ENCODE data around the gene TEDC1.

The TEDC1 gene

GRCh38 chr14:105490572-105491365, at the start of gene TEDC1:
Gene TEDC1 (plus strand): TSS chr14:105491246. CDS start chr14:105491376, 130 bp downstream.
- peak; percentile 98 for DNase-seq (ENCODE audit: low read depth)

GRCh38 chr14:105442125-105442524, 48.9 kb upstream of the TEDC1 start:
- no peak for DNase-seq (ENCODE audit: low read depth)

- DNase-seq (ENCODE audit: low read depth), result no peak
Observed at GRCh38 chr14:105442834-105443233, 48.2 kb upstream of the TEDC1 start.

GRCh38 chr14:105444859-105445258, 46.2 kb upstream of the TEDC1 start:
- DNase-seq (ENCODE audit: low read depth), result no peak

- no peak for DNase-seq (ENCODE audit: low read depth)
Observed at GRCh38 chr14:105445290-105445689, 45.8 kb upstream of the TEDC1 start.

- no peak for DNase-seq (ENCODE audit: low read depth)
Observed at GRCh38 chr14:105445901-105446845, 44.9 kb upstream of the TEDC1 start.

GRCh38 chr14:105446971-105447370, 44.1 kb upstream of the TEDC1 start:
- DNase-seq (ENCODE audit: low read depth), result no peak

- DNase-seq (ENCODE audit: low read depth), result no peak
Observed at GRCh38 chr14:105447651-105448640, 43.1 kb upstream of the TEDC1 start.

GRCh38 chr14:105448706-105449111, 42.3 kb upstream of the TEDC1 start:
- DNase-seq (ENCODE audit: low read depth), result peak; percentile 43

- DNase-seq (ENCODE audit: low read depth), result no peak
Observed at GRCh38 chr14:105449276-105450122, 41.5 kb upstream of the TEDC1 start.

- no peak for DNase-seq (ENCODE audit: low read depth)
Observed at GRCh38 chr14:105450123-105450505, 40.9 kb upstream of the TEDC1 start.

GRCh38 chr14:105450864-105451720, 40.0 kb upstream of the TEDC1 start:
- DNase-seq (ENCODE audit: low read depth), result no peak

- no peak for DNase-seq (ENCODE audit: low read depth)
Observed at GRCh38 chr14:105452963-105453362, 38.1 kb upstream of the TEDC1 start.

GRCh38 chr14:105453847-105454246, 37.2 kb upstream of the TEDC1 start:
- DNase-seq (ENCODE audit: low read depth), result no peak

GRCh38 chr14:105455086-105455640, 35.9 kb upstream of the TEDC1 start:
- no peak for DNase-seq (ENCODE audit: low read depth)

- no peak for DNase-seq (ENCODE audit: low read depth)
Observed at GRCh38 chr14:105455766-105456660, 35.0 kb upstream of the TEDC1 start.

GRCh38 chr14:105456736-105457617, 34.1 kb upstream of the TEDC1 start:
- no peak for DNase-seq (ENCODE audit: low read depth)
